Heart left ventricle (tissue), 16 donors: Measurements from ENCODE around the gene PPARG. TPM values are rescaled to one million over a fixed set of nuclear protein-coding genes. Genes with fewer than 3 reads are reported as not detected.

Experiments
- ATAC-seq, 4 donors: fragments of 200-7000 bp; cut with Tn5 transposase; one replicate each; pipeline ENCODE4 v1.9.1; 2020 to 2022; ENCODE audit warnings: moderate library complexity in 4 of 4, mild to moderate bottlenecking in 3 of 4, moderate number of reproducible peaks in 1 of 4
- DNase-seq, 5 donors: peaks; one replicate each; pipeline ENCODE4 v3.0.0-alpha.2; 2020
- H3K27ac ChIP-seq, 12 donors: fragments of 200-600 bp; sonication (generic) in 4 of 12; one replicate each; pipeline versions ENCODE4 v1.5.0 to v1.8.0; 2016 to 2022; ENCODE audit warnings: mild to moderate bottlenecking in 2 of 12
- H3K27me3 ChIP-seq, 9 donors: fragments of 200-600 bp; sonication (generic) in 2 of 9; one replicate each; pipeline versions ENCODE4 v1.5.1 to v1.8.0; 2016 to 2022; ENCODE audit warnings: mild to moderate bottlenecking in 3 of 9
- H3K36me3 ChIP-seq, 9 donors: fragments of 200-600 bp; sonication (generic) in 2 of 9; one replicate each; pipeline versions ENCODE4 v1.5.0 to v1.8.0; 2018 to 2022; ENCODE audit warnings: mild to moderate bottlenecking in 2 of 9
- H3K4me1 ChIP-seq, 12 donors: fragments of 200-600 bp; sonication (generic) in 4 of 12; one replicate each; pipeline versions ENCODE4 v1.5.0 to v1.8.0; 2016 to 2022; ENCODE audit warnings: mild to moderate bottlenecking in 3 of 12
- H3K4me3 ChIP-seq, 12 donors: fragments of 200-600 bp; sonication (generic) in 4 of 12; one replicate each; pipeline versions ENCODE4 v1.5.0 to v1.8.0; 2017 to 2022; ENCODE audit warnings: mild to moderate bottlenecking in 9 of 12, moderate library complexity in 4 of 12
- H3K9me3 ChIP-seq, 12 donors: fragments of 200-600 bp; sonication (generic) in 4 of 12; one replicate each; pipeline versions ENCODE4 v1.5.0 to v1.8.0; 2016 to 2022; ENCODE audit warnings: mild to moderate bottlenecking in 1 of 12
- POLR2A ChIP-seq, 2 donors: fragments of 450-650 bp; IDR thresholded peaks; one replicate each; pipeline ENCODE4 v1.6.1; 2017; ENCODE audit warnings: antibody characterized with exemption in 2 of 2, mild to moderate bottlenecking in 2 of 2, moderate library complexity in 2 of 2
- whole genome bisulfite sequencing, 4 donors: extraction: QIAGEN DNeasy Blood & Tissue Kit in 2 of 4; methylation state at CpG; one replicate each; pipeline versions ENCODE4 v1.1.5 to v1.1.7; 2013 to 2018; 5-methylcytosine and 5-hydroxymethylcytosine counted together
- intact Hi-C, 10 donors: fragments of 100-400 bp; cut with DNase I; formaldehyde crosslinking; loops; one replicate each; pipeline versions ENCODE4 v1.11.1 to v1.14.2; 2022
- polyA plus RNA-seq, 2 donors: library from polyadenylated mRNA; stranded (reverse); fragments of 200-250 nt; gene quantifications; one replicate each; pipeline ENCODE4 v1.2.3, GENCODE V29; 2013
- total RNA-seq, 9 donors: library from RNA; depleted of rRNA in 2 of 9; stranded (reverse); fragments of >200 nt in 2 of 9; fragmentation: NEBNext Ultra II Directional in 3 of 9; extraction: Animal tissue kit (Norgen Biotek cat#: 25700) in 3 of 9; gene quantifications; one replicate each; pipeline versions ENCODE4 v1.1.0 to v1.2.4, GENCODE V29; 2016 to 2023
- TF ChIP-seq, protein P1 (sequence below), 12 donors: fragments of 200-600 bp; sonication (generic) in 4 of 12; IDR thresholded peaks; one replicate each; pipeline versions ENCODE4 v1.5.0 to v1.8.0; 2018 to 2022; ENCODE audit warnings: antibody characterized with exemption in 12 of 12, mild to moderate bottlenecking in 5 of 12
- donor health status: ischemic (EF 13 %, LVEDD 7.1; RV severe dilation, severe dysfunction).
- donor health status: healthy with polysubstance abuse.
- donor health status: DM: no; HTN: yes; CAD: no.
- donor health status: DM: no; HTN: no; CAD: no.
- donor health status: ischemic (EF 25% LVEDD 6.9; RV normal size, moderate dysfunction).
- donor health status: ischemic (EF 25% LVEDD 5.7; RV mildly dilated, moderate dysfunction).
- donor health status: healthy.
- donor health status: DM: yes; HTN: yes; CAD: no.
- donor health status: ischemic (EF 35%, LVEDD 5.7; RV mildly dilated, moderate dysfunction).
- donor health status: nonischemic (EF 11% LVEDD 7.7; RV severe dilation, severe dysfunction).
- donor health status: DM: yes; HTN: yes; CAD: no.
- donor health status: PGD.
- donor health status: ischemic (EF 29% LVEDD 5.4; RV normal size, mild dysfunction).
- donor health status: nonischemic (EF 23%, LVEDD 6.1; RV moderate dilation, normal function).

Gene PPARG
- total and polyA plus RNA-seq, 11 donors = 8.9 to 30.3 (median 20.0) TPM

- Histone ChIP-seq H3K4me3 (no peak overlapping the region), H3K4me1 (peaks cover 0 to 38% (median 14%) of the 10 kb centered on the region in 12 donors), H3K27me3 (no peaks in the 10 kb centered on the region), H3K36me3 (no peaks in the 10 kb centered on the region), H3K27ac (peak overlapping the region in 2 of 12 donors; percentile 23 to 51), H3K9me3 (no peaks in the 10 kb centered on the region)
- DNase-seq (peak in 2 of 5 donors; percentile 37 to 43), ATAC-seq (peak in 3 of 4 donors; percentile 47 to 55 (median 50))
- TF ChIP-seq POLR2A (IDR thresholded peaks at IDR 0.05) = no peak
- TF ChIP-seq, protein P1, sequence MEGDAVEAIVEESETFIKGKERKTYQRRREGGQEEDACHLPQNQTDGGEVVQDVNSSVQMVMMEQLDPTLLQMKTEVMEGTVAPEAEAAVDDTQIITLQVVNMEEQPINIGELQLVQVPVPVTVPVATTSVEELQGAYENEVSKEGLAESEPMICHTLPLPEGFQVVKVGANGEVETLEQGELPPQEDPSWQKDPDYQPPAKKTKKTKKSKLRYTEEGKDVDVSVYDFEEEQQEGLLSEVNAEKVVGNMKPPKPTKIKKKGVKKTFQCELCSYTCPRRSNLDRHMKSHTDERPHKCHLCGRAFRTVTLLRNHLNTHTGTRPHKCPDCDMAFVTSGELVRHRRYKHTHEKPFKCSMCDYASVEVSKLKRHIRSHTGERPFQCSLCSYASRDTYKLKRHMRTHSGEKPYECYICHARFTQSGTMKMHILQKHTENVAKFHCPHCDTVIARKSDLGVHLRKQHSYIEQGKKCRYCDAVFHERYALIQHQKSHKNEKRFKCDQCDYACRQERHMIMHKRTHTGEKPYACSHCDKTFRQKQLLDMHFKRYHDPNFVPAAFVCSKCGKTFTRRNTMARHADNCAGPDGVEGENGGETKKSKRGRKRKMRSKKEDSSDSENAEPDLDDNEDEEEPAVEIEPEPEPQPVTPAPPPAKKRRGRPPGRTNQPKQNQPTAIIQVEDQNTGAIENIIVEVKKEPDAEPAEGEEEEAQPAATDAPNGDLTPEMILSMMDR (IDR thresholded peaks at IDR 0.05) = peak; percentile 67 to 87 (median 82)
- WGBS, 4 donors = 15 to 21% (median 18%) methylated on average over 7 to 9 of the region's 9 CpGs
- intact Hi-C loops = loop anchor here (1.0 to 10.0 kb wide), 12 partner anchors 43 to 345 kb away; partner anchors contain the start of genes PPARG (in 10 of the 10) and RAF1 (in 1 of the 10)
Measured at GRCh38 chr3:12479919-12480427, 191.1 kb downstream of the PPARG start.

GRCh38 chr3:12483410-12483809 lies 194.5 kb downstream of the PPARG start:
- ATAC-seq (no peak), DNase-seq (no peak)
- WGBS, 4 donors = 19 to 28% (median 23%) methylated on average over 1 of the region's 1 CpG
- TF ChIP-seq, protein P1 (IDR thresholded peaks at IDR 0.05) = no peak
- no peak for TF ChIP-seq POLR2A (IDR thresholded peaks at IDR 0.05)
- Histone ChIP-seq H3K27ac (peak overlapping the region in 6 of 12 donors; percentile 44 to 84 (median 82)), H3K36me3 (peaks cover 0 to 6% (median 0%) of the 10 kb centered on the region in 9 donors), H3K9me3 (no peaks in the 10 kb centered on the region), H3K27me3 (no peaks in the 10 kb centered on the region), H3K4me1 (peaks cover 0 to 41% (median 20%) of the 10 kb centered on the region in 12 donors), H3K4me3 (peak overlapping the region in 10 of 12 donors; percentile 74 to 94 (median 79))
- intact Hi-C loops = loop anchor here in 7 of 10 donors (5.0 to 10.0 kb wide), 4 partner anchors 46 to 196 kb away; partner anchors contain the start of genes PPARG (in 6 of the 7) and RAF1 (in 1 of the 7)

DNA sequence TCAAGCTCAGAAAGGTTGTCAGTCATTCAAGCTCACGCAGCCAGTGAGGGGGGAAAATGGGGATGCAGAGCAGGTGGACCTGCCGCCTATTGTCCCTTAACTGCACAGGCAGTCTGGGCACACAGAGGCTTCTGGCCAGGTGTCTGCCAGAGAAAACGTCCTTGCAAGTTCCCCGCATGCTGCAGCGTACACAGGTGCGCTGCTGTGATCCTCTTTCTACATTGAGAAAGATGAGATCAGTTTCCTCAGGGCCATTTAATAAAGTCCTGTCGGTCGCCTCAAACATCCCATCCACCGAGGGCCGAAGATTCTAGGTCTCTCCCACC lies 195.0 kb downstream of the PPARG start:
- ATAC-seq (peak in 1 of 4 donors; percentile 2), DNase-seq (no peak)
- Histone ChIP-seq H3K4me1 (peaks cover 0 to 41% (median 20%) of the 10 kb centered on the region in 12 donors), H3K27me3 (no peaks in the 10 kb centered on the region), H3K27ac (peak overlapping the region in 10 of 12 donors; percentile 44 to 86 (median 82)), H3K4me3 (peak overlapping the region in 11 of 12 donors; percentile 58 to 94 (median 78)), H3K9me3 (no peaks in the 10 kb centered on the region), H3K36me3 (peaks cover 0 to 6% (median 0%) of the 10 kb centered on the region in 9 donors)
- no peak for TF ChIP-seq POLR2A (IDR thresholded peaks at IDR 0.05)
- TF ChIP-seq, protein P1 (IDR thresholded peaks at IDR 0.05) = no peak
- WGBS, 4 donors = 3 to 7% (median 4%) methylated on average over 9 to 10 of the region's 10 CpGs
- intact Hi-C loops = loop anchor here in 7 of 10 donors (5.0 to 10.0 kb wide), 4 partner anchors 47 to 197 kb away; partner anchors contain the start of genes PPARG (in 6 of the 7) and RAF1 (in 1 of the 7)

Other genes with a start within 250 kb of the PPARG start
- gene TIMP4, start 130.2 kb upstream of the PPARG start, total RNA-seq = 10 to 100 TPM in 6 of 9 donors, 1 to 10 TPM in 3; 3.0 to 57.9 (median 18.6) TPM
- 10 to 100 TPM in 1 of 2 donors, 1 to 10 TPM in 1; 8.0 to 40.5 TPM for gene TIMP4, start 130.2 kb upstream of the PPARG start, polyA plus RNA-seq
- 10 to 100 TPM; 14.3 to 21.6 (median 18.4) TPM for gene TSEN2, start 195.4 kb downstream of the PPARG start, total RNA-seq
- gene TSEN2, start 195.4 kb downstream of the PPARG start, polyA plus RNA-seq = 10 to 100 TPM; 17.6 to 22.3 TPM